Measurements from ENCODE around the gene GAK. TPM values are rescaled to one million over a fixed set of nuclear protein-coding genes. Genes with fewer than 3 reads are reported as not detected.

GAK gene
- total and polyA plus RNA-seq, 2 donors from 2014 or later: 92.0 to 124 TPM

GRCh38 chr4:865572-865971 lies 66.5 kb downstream of the GAK start:
- no peak overlapping the region for H3K9ac ChIP-seq (ENCODE audit: low read length in 3 of 3)
- FAIRE-seq (no peak), DNase-seq (peak in 1 of 5 donors; percentile 67)
- peaks cover 16 to 42% (median 41%) of the 10 kb centered on the region in 3 donors for H3K36me3 ChIP-seq (ENCODE audit: control insufficient read depth in 2 of 3, insufficient read depth in 3 of 3, low read length in 3 of 3)
- peaks cover 0 to 7% (median 3%) of the 10 kb centered on the region in 3 donors for H3K9me3 ChIP-seq (ENCODE audit: control insufficient read depth in 2 of 3, insufficient read depth in 1 of 3, low read length in 3 of 3)
- TF ChIP-seq CTCF (IDR thresholded peaks at IDR 0.05; ENCODE audit: borderline replicate concordance, extremely low read depth, insufficient read depth): no peak
- intact Hi-C loops (cut with DNase I): no loop called here
- H3K27me3 ChIP-seq (ENCODE audit: control insufficient read depth, insufficient read depth, low read length): no peaks in the 10 kb centered on the region
- H3K4me1 ChIP-seq (ENCODE audit: control insufficient read depth in 2 of 3, insufficient read depth in 2 of 3, low read depth in 1 of 3, low read length in 3 of 3): peaks cover 0 to 2% (median 0%) of the 10 kb centered on the region in 3 donors
- no peak overlapping the region for H3K4me3 ChIP-seq (ENCODE audit: low read length in 3 of 3)
- H3K27ac ChIP-seq (ENCODE audit: low read depth in 2 of 2, low read length in 2 of 2): no peak overlapping the region

- FAIRE-seq: no peak
- no peak overlapping the region for H3K27ac ChIP-seq (ENCODE audit: low read depth in 2 of 2, low read length in 2 of 2)
- H3K9ac ChIP-seq (ENCODE audit: low read length in 3 of 3): no peak overlapping the region
- TF ChIP-seq CTCF (IDR thresholded peaks at IDR 0.05; ENCODE audit: borderline replicate concordance, extremely low read depth, insufficient read depth): no peak
- H3K36me3 ChIP-seq (ENCODE audit: control insufficient read depth in 2 of 3, insufficient read depth in 3 of 3, low read length in 3 of 3): peaks cover 16 to 38% (median 36%) of the 10 kb centered on the region in 3 donors
- peak in 1 of 5 donors; percentile 54 for DNase-seq
- intact Hi-C loops (cut with DNase I): no loop called here
- no peaks in the 10 kb centered on the region for H3K27me3 ChIP-seq (ENCODE audit: control insufficient read depth, insufficient read depth, low read length)
- peaks cover 0 to 2% (median 0%) of the 10 kb centered on the region in 3 donors for H3K4me1 ChIP-seq (ENCODE audit: control insufficient read depth in 2 of 3, insufficient read depth in 2 of 3, low read depth in 1 of 3, low read length in 3 of 3)
- H3K4me3 ChIP-seq (ENCODE audit: low read length in 3 of 3): no peak overlapping the region
- peaks cover 0 to 7% (median 3%) of the 10 kb centered on the region in 3 donors for H3K9me3 ChIP-seq (ENCODE audit: control insufficient read depth in 2 of 3, insufficient read depth in 1 of 3, low read length in 3 of 3)
Measured at GRCh38 chr4:865121-865465, 67.0 kb downstream of the GAK start.

- Histone ChIP-seq H3K36me3 (ENCODE audit: control insufficient read depth in 2 of 3, insufficient read depth in 3 of 3, low read length in 3 of 3) (peaks cover 12 to 35% (median 35%) of the 10 kb centered on the region in 3 donors), H3K27me3 (ENCODE audit: control insufficient read depth, insufficient read depth, low read length) (no peaks in the 10 kb centered on the region), H3K4me1 (ENCODE audit: control insufficient read depth in 2 of 3, insufficient read depth in 2 of 3, low read depth in 1 of 3, low read length in 3 of 3) (no peaks in the 10 kb centered on the region), H3K9me3 (ENCODE audit: control insufficient read depth in 2 of 3, insufficient read depth in 1 of 3, low read length in 3 of 3) (peaks cover 0 to 4% (median 3%) of the 10 kb centered on the region in 3 donors), H3K27ac (ENCODE audit: low read depth in 2 of 2, low read length in 2 of 2) (no peak overlapping the region), H3K9ac (ENCODE audit: low read length in 3 of 3) (no peak overlapping the region), H3K4me3 (ENCODE audit: low read length in 3 of 3) (no peak overlapping the region)
- no peak for TF ChIP-seq CTCF (IDR thresholded peaks at IDR 0.05; ENCODE audit: borderline replicate concordance, extremely low read depth, insufficient read depth)
- intact Hi-C loops (cut with DNase I): no loop called here
- DNase-seq (peak in 1 of 5 donors; percentile 61), FAIRE-seq (no peak)
Measured at GRCh38 chr4:864456-865120, 67.5 kb downstream of the GAK start.
